BJ (cell line): ENCODE results near the gene ZIC5. TPM values are rescaled to one million over a fixed set of nuclear protein-coding genes. Genes with fewer than 3 reads are reported as not detected.

Experiments used
- CTCF ChIA-PET: fragments of 350-600 bp; formaldehyde crosslinking; extraction: SDS; loops from one replicate; lab custom pipeline; 2021; ENCODE audit warnings: antibody characterized with exemption, inconsistent platforms; lab: Yijun Ruan, JAX
- POLR2A ChIA-PET: fragments of 300-600 bp; sonication (Branson Sonifier 250); formaldehyde crosslinking; extraction: SDS; loops from one replicate; lab custom pipeline; 2021; ENCODE audit warnings: antibody characterized with exemption; lab: Charles Lee
- DNase-seq: peaks from one replicate; pipeline ENCODE4 v3.0.0-alpha.2; 2011; ENCODE audit warnings: low read depth
- H3K27me3 ChIP-seq: 2 replicates; pipeline ENCODE4 v1.6.0; 2011; ENCODE audit warnings: low read length; ENCODE audit not compliant: control insufficient read depth, insufficient read depth
- H3K36me3 ChIP-seq: 2 replicates; pipeline ENCODE4 v1.5.1; 2011; ENCODE audit warnings: low read length; ENCODE audit not compliant: control insufficient read depth, insufficient read depth
- H3K4me3 ChIP-seq: 2 replicates; pipeline ENCODE4 v1.5.1; 2011; ENCODE audit warnings: low read depth, mild to moderate bottlenecking, control low read depth, low read length
- CTCF ChIP-seq: IDR thresholded peaks from 2 replicates; pipeline ENCODE4 v1.5.1; 2011; ENCODE audit warnings: low read depth, mild to moderate bottlenecking, control low read depth, inconsistent platforms, low read length, moderate library complexity; ENCODE audit not compliant: insufficient read depth
- polyA plus RNA-seq: library from polyadenylated mRNA; depleted of rRNA; stranded (reverse); fragments of >200 nt; gene quantifications from 2 replicates; pipeline ENCODE4 v1.2.3, GENCODE V29; 2011

ZIC5 gene
- polyA plus RNA-seq, 1 experiment = not detected

DNA sequence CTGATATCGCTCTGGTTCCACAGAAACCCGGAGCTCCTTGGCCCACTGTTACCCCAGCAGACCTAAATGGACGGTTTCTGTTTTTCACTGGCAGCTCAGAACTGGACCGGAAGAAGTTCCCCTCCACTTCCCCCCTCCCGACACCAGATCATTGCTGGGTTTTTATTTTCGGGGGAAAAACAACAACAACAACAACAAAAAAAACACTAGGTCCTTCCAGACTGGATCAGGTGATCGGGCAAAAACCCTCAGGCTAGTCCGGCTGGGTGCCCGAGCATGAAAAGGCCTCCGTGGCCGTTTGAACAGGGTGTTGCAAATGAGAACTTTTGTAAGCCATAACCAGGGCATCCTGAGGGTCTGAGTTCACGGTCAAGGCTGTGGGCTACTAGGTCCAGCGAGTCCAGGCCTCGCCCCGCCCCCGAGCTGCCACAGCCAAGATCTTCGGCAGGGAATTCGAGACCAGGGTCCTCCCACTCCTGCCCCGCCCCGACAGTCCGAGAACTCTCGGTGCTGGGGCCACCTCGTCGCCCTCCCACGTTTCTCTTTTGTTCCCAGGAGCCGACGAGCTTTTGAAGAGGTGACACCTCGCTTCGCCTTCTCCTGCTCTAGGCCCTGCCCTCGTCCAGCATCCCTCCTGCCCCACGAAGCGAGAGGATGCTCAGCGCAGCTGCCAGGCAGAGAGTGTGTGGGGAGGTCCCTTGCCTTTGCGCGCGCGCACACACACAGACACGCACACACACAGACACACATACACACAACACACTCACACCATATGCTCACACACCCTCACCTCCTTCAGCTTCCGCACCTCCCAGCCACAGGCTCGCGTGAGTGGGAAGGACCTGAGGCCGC lies 18.8 kb upstream of the ZIC5 start:
- ChIA-PET POLR2A (interaction anchor here (0.7 kb wide), 1 partner anchor 8 kb away, joined by 3 read pairs; no protein-coding TSS in a partner anchor), CTCF (interaction anchor here (1.2 kb wide), 1 partner anchor 17 kb away, joined by 3 read pairs; no protein-coding TSS in a partner anchor)
- DNase-seq = no peak
- TF ChIP-seq CTCF = no peak
- no peaks in the 10 kb centered on the region for H3K36me3 ChIP-seq
- H3K27me3 ChIP-seq = peaks cover 60% of the 10 kb centered on the region
- no peak overlapping the region for H3K4me3 ChIP-seq

GRCh38 chr13:99989276-99990125 lies 17.9 kb upstream of the ZIC5 start:
- Histone ChIP-seq H3K27me3 (peaks cover 66% of the 10 kb centered on the region), H3K4me3 (no peak overlapping the region), H3K36me3 (no peaks in the 10 kb centered on the region)
- POLR2A ChIA-PET = interaction anchor here (0.7 kb wide), 1 partner anchor 8 kb away, joined by 3 read pairs; no protein-coding TSS in a partner anchor
- CTCF ChIA-PET = no interaction called here
- DNase-seq = no peak
- no peak for TF ChIP-seq CTCF

DNA sequence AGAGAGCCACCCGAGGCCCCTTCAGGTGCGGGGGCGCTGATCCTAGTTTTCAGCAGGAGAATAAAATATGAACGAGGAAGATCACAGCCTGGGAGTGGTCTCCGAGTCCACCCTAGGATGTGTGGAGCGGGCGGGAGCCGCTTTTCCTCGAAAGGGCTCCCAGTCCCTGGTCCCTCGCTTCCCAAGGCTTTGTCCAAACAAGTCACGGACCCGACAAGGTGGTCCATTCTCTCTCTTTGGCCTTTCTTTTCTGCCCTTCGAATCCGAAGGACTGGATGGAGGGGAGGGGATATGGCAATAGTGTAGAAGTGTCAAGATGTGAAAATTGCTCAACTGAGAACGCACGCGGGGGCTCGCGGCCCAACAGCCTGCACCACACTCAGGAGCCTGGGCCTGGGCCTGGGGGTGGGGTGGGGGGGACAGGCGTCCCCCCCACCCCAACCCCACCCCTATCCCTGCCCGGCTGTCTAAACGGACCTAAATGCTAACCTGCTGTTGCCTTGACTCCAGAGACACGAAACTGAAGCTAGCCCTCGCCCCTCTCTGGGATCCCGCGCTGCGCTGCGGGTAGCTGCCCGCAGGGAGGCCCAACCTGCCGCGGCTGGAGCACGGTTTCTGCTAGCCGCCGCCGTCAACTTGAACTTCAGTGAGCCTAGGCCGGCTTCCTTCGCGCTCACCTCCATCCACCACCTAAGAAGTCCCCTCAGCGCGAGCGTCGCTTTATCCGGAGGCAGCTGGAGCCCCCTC lies 17.1 kb upstream of the ZIC5 start:
- DNase-seq = no peak
- TF ChIP-seq CTCF = no peak
- Histone ChIP-seq H3K4me3 (no peak overlapping the region), H3K27me3 (peaks cover 70% of the 10 kb centered on the region), H3K36me3 (no peaks in the 10 kb centered on the region)
- ChIA-PET CTCF (no interaction called here), POLR2A (no interaction called here)

DNA sequence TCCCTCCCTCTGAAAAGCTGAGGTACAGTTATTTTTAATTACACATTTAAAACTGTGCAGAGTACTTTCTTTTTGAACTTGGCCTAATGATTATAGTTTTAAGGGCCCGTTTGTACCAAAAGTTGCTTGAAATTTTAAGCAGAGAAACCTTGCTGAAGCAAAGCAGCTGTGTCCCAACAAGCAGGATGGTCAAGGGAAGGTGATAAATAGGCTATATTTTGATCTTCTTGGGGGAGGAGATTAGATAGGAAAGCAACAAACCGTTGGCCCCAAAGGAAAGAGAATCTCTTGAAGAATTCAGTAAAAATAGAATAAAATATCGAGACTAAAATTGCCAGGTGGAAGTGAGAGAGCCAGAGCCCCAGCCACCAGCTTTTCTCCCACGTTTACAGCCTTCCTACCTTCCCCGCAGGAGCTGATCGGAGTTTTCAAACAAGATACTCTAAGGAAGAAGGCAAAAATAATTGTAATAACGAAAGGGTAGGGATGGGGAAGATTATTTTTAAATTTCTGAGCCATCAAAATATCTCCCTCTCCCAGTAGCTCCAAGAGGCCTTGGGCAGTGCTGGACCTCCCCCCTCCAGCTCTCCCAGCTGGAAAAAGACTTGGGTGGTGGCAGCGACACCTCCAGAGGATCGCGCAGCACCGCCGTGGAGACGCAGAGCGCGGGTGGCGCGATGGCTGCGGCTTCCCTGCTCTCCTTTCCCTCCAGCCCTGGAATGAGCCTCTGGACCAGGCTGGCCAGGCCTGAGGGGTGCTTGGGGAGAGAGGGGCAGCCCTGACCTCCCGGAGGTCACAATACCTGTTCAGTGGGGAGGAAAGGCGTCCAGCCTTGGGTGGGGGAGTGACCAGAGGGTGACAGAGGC lies 15.8 kb upstream of the ZIC5 start:
- H3K27me3 ChIP-seq = peaks cover 76% of the 10 kb centered on the region
- ChIA-PET POLR2A (no interaction called here), CTCF (interaction anchor here (1.4 kb wide), 1 partner anchor 18 kb away, joined by 5 read pairs; no protein-coding TSS in a partner anchor)
- no peak for DNase-seq
- no peak for TF ChIP-seq CTCF
- no peaks in the 10 kb centered on the region for H3K36me3 ChIP-seq
- H3K4me3 ChIP-seq = no peak overlapping the region
